GM18505 (cell line): ENCODE measurements around the gene AP2A2.
"Not testable (repeated sequence)": the region's sequence is repeated elsewhere in the genome, so short reads cannot be mapped to it uniquely, and the experiment has no call there.

Experiments
- ATAC-seq: cut with Tn5 transposase; IDR thresholded peaks from one replicate; pipeline ENCODE4 v1.9.1; 2021; ENCODE audit not compliant: unreplicated experiment
- POLR2A ChIP-seq: IDR thresholded peaks from 4 replicates; pipeline ENCODE4 v1.6.1; 2011; ENCODE audit warnings: borderline replicate concordance; ENCODE audit not compliant: insufficient read depth, insufficient read length; ENCODE audit errors: extremely low read depth

AP2A2 gene

GRCh38 chr11:957212-957920 is 31.7 kb downstream of the AP2A2 start:
- TF ChIP-seq POLR2A: no peak
- no peak for ATAC-seq

DNA sequence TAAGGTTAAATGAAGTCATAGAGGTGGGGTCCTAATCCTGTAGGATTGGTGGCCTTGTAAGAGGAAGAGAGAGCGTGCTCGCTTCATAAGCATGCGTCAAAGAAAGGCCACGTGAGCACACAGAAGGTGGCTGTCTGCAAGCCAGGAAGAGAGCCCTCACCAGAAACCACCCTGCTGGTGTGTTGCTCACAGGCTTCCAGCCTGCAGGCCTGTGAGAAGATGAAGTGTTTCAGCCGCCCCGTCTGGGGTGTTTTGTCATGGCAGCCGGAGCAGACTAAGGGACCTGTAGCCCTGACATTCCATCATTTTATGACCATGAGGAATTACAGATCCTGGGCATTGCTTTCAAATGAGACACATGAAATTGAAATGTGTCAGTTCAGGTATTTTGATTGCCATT is 32.4 kb downstream of the AP2A2 start:
- no peak for ATAC-seq
- TF ChIP-seq POLR2A: no peak

GRCh38 chr11:959027-959426 is 33.4 kb downstream of the AP2A2 start:
- ATAC-seq: no peak
- no peak for TF ChIP-seq POLR2A

DNA sequence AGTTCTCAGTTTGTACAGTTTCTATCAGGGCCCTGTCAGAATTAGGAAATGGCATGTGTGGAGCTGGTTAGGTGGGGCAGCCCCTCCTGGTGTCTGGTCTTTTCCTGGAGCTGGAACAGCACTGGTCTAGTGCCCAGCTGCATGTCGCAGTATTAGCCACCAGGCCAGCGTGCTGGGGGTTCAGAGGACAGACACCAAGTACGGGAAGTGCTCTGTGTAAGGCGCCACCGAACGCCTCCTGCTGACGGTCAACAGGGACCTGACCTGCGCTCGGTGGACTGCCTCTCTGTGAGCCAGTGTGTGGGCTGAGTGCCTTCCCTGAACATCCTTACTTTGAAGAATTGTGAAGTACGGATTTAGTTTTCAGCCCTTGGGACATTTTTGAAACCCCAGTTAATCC is 33.9 kb downstream of the AP2A2 start:
- no peak for TF ChIP-seq POLR2A

DNA sequence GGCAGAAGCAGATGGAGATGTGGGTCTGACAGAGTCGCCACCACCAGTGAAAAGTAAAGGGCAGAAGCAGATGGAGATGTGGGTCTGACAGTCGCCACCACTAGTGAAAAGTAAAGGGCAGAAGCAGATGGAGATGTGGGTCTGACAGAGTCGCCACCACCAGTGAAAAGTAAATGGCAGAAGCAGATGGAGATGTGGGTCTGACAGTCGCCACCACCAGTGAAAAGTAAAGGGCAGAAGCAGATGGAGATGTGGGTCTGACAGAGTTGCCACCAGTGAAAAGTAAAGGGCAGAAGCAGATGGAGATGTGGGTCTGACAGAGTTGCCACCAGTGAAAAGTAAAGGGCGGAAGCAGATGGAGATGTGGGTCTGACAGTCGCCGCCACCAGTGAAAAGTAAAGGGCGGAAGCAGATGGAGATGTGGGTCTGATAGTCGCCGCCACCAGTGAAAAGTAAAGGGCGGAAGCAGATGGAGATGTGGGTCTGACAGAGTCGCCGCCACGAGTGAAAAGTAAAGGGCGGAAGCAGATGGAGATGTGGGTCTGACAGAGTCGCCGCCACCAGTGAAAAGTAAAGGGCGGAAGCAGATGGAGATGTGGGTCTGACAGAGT is 35.7 kb downstream of the AP2A2 start:
- ATAC-seq: not testable (repeated sequence)

More for the DNA sequence above, 33.9 kb downstream of the AP2A2 start:
- no peak for ATAC-seq

DNA sequence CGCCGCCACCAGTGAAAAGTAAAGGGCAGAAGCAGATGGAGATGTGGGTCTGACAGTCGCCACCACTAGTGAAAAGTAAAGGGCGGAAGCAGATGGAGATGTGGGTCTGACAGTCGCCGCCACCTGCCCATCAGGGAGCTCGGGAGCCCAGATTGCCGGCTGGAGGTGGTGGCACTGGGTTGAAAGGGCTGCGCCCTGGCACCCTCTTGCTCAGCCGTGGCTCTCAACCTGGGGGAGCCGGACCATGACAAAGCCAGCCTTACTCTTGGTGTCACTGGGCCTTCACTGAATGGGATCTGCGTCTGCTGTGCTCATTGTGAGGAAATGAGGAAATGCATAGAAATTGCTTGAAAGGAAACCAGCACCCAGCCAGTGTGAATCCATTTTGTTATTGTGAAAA is 36.3 kb downstream of the AP2A2 start:
- ATAC-seq: no peak
- no peak for TF ChIP-seq POLR2A

DNA sequence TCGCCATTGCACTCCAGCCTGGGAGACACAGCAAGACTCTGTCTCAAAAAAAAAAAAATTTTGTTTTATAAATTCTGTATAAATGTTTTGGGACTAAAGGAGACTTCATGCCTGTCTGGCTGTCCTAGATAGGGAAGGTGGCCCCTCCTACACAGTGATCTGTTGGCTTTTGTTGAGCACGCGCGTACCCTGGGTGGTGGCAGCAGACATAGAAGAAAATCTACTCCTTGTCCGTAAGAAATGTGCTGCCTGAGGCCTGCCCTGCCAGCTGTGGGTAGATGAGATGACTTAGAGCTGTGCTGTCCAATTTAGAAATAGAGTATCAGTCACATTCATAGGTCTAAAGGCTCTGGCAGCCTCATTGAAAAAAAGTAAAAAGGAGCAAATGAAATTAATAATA is 37.0 kb downstream of the AP2A2 start:
- no peak for ATAC-seq
- no peak for TF ChIP-seq POLR2A

- ATAC-seq: no peak
- TF ChIP-seq POLR2A: no peak
These were observed 38.2 kb downstream of the AP2A2 start for GRCh38 chr11:963852-964251.

GRCh38 chr11:965206-965775 is 39.6 kb downstream of the AP2A2 start:
- ATAC-seq: no peak
- TF ChIP-seq POLR2A: no peak

GRCh38 chr11:967995-968751 is 42.5 kb downstream of the AP2A2 start:
- TF ChIP-seq POLR2A: no peak
- ATAC-seq: no peak

DNA sequence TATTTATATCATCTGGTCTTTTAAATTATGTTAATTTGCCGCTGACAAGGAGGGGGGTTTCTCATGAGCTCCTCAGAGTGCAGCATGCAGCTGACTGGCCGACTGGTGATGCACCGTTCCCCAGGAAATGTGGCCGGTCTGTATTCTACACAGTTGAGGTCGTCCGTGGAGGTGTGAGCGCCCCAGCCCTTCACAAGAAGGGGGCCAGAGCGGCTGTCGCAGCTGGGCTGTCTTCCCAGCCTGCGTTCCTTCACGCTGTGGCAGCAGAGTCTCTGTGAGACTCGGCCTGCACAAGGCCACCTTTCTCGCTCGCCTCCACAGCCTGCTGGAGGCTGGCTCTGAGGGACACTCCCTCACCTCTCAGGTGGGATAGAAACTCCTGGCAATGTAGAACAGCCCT is 43.2 kb downstream of the AP2A2 start:
- ATAC-seq: no peak
- no peak for TF ChIP-seq POLR2A

- no peak for TF ChIP-seq POLR2A
- no peak for ATAC-seq
These were observed 44.1 kb downstream of the AP2A2 start for GRCh38 chr11:969651-970205.

DNA sequence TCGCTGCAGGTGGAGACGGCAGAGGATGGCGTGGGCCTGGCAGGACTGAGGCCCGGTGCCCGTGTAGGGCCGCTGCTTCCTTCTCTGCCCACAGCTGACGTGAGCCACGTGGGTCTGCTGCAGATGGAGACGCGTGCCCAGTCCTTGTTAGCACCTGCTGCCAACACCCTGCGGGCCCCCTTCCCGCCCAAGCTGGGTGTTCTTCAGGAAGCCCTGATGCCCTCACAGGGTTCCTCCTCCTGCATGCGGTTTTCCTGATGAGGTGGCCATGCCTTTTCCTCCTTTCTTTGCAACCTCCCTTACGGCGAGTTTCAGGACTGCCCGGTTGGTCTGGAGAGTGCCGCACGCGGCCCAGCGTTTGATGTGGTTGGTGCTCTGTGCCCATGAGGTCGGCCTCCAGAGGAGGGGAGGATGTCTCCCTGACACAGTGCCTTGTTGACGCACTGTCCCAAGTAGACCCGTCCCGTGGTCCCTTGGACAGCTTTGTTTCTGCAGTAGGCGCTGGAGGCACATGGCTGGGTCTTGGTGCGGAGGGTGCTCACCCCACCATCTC is 44.7 kb downstream of the AP2A2 start:
- ATAC-seq: no peak
- no peak for TF ChIP-seq POLR2A

DNA sequence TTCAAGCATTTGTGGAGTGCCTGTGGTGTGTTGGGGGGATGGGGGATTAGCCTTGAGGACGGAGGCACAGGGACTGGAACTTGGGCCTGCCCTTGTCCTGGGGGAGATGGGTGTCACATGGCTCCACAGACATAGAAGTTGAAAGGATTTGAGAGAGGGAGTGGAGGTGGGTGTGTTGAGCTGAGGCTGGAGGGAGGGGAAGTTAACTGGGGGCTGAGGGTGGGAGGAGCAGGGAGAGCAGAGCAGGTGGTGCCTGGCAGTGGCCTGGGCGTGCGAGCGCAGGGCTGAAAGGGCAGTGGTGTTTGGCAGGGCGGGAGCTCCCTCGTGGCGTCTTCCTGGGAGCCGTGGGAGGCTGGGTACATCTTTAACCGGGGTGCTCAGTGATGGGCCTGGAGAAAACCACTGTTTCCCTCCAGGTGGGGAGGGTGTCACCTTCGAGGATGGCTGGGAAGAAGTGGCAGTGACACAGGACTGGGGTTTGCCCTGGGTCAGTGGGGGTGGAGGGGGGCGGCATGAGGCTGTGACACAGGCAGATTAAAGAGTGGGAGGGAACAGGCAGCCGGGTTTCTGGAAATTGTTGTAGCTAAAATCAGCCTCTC is 45.5 kb downstream of the AP2A2 start:
- ATAC-seq: no peak
- TF ChIP-seq POLR2A: no peak
